Measurements from ENCODE around the gene HEPN1.

DNA sequence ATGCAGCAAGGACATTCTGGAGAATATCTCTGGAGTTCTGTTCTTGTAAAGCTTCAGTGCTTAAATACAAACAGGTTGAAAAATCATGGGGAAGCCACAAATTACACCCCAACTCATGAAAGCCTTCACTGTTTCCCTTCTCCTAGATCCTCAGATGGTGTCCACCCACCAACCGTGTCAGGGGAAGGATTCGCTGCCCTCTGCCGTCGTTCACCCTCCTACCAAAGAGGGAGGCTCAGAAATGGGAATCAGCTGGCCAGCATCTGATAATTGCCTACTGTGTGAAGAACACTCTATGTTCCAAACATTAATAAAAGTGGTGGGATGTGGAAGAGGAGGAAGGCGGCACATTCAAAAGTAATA is 24.2 kb downstream of the HEPN1 start:
- TF ChIP-seq CTCF (IDR thresholded peaks at IDR 0.05) (no peak), POLR2A (IDR thresholded peaks at IDR 0.05) (no peak)
